Putamen (tissue), 1 donor: ENCODE results near the gene S1PR1.
"Not testable (repeated sequence)": the region's sequence is repeated elsewhere in the genome, so short reads cannot be mapped to it uniquely, and the experiment has no call there.

Source experiments
- DNase-seq: peaks from one replicate; pipeline ENCODE4 v3.0.0-alpha.2; 2016; ENCODE audit warnings: low spot score

S1PR1 gene

DNA sequence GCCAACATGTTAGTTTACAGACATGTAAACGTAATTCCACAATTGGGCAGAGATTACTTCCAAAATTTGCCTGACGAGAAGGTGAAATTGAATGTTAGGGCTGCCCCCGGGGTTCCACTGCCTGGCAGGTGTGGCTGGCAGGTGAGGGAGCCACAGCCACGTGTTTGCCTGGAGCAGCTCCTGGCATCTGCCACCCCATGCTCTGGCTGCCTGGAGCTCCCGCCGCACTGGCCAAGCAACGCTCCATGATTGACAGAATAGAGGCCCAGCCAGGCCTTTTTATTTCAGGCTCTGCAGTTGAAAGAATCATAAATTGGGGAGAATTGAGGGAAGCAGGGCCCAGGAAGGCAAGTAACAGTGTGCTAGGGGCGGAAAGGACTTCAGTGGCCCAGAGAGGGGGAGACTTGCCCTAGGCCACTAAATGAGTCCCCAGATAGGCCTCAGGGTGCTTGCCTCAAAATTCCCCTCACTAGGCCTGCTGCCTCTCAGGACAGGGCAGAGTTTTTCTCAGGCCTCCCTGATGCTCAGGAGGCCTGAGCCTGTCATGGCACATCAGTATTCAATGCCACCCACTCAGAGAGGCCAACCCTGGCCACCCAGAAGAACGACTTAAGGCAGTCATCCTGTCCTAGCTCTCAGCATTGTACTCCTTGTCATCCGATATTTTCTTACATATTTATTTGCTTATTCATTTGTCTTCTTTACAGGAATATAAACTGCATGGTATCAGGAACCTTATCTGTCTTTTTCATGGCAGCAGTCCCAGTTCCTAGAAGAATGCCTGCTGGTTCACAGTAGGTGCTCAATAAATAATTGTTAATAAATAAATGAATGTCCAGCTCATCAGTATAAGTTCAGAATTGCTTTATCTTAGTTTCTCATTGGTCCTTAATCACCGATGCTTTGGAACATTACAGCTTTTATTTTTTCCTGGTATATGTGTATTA, 16.6 kb upstream of the S1PR1 start:
- no peak for DNase-seq

DNA sequence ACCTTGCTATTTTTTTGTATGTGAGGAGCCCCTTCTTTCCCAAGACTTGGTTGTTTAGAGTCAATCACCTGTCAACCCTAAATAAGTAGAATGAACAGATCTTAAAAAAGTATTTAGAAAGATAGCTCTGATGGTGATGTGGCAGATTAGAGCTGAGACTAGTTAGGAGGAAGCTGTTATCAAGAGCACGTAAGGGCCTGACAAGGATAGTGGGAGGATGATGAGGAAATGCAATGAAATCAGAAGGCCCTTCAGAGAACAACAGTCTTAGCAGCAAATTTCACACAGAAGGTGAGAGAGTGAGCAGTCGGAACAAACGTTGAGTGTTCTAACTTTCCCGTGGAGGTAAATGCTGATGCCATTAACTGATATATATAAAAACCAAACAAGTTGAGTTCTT, 15.9 kb upstream of the S1PR1 start:
- DNase-seq, result no peak

DNA sequence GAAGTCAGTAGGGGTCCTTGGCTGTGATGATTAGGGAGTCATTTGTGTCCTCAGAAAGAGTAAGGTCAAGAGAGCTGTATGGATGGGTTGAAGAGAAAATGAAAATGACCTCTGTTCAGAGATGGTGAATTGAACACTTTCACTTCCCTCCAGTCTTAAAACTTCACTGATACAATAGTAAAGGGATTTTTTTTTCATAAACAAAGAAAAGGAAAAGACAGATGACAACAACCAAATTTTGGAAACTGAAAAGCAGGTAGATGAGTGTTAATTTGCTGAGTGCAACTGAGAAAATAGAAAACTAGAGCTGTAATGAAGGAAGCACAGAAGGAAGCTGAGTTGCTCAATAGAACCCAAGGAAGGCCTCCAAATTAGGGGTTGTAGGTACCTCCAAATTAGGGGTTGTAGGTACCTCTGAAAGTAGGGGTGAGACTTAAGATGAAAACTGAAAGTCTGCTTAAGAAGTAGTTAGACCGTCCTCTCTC, 14.8 kb upstream of the S1PR1 start:
- no peak for DNase-seq

DNA sequence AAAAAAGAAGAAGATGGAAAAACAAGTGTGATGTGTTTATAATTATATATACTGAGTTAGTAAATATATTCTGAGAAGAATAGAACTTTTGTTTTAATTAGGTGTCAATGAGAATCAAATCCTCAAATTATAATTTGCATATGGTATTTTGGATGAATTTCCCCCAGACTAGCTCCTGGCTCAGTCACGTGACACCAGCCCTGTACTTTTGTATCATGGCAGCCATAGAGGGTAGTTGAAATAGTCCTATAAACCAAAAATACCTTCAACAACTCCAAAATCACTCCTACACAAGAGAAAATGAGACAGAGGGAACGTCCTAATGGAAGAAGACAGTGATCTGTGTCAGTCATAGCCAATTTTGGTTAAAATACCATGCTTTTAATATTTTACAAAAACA, 9.0 kb upstream of the S1PR1 start:
- DNase-seq, result no peak

DNA sequence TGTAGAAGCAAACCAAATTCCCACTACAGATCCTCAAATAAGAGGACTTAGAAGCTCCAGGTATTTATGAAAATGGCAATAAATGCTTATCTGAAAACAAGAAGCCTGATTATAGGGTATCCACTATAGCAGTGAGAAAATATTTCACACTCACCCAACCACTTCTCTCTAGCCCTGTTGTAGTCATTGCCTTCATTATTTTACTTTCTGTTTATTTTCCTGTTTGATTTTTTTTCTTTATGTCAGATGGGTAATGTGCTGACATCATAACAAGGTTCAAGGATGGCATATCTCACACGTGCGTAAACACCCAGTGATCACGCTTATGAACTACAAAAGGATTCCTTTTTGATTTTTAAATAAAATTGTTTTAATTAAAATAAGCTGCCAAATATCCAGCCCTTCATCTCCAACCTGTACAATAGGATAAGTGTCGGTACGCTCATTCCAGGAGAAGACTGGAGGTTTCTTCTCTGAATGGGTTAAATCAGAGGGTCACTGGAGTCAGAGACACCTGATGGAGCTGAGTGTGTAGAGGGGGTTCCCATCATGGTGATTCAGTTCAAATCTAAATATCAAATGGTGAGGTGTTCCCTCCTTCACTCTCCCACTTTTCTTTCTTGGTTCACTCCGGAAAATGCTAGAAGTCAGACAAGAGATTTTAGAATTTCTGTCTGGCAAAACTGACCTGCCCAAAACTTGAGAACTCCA, 8.2 kb upstream of the S1PR1 start:
- DNase-seq, result no peak

DNA sequence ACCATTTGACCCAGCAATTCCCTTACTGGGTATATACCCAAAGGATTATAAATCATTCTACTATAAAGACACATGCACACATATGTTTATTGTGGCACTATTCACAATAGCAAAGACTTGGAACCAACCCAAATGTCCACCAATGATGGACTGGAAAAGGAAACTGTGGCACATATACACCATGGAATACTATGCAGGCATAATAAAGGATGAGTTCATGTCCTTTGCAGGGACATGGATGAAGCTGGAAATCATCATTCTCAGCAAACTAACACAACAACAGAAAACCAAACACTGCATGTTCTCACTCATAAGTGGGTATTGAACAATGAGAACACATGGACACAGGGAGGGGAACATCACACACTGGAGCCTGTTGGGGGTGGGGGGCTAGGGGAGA, 4.6 kb upstream of the S1PR1 start:
- not testable (repeated sequence) for DNase-seq

DNA sequence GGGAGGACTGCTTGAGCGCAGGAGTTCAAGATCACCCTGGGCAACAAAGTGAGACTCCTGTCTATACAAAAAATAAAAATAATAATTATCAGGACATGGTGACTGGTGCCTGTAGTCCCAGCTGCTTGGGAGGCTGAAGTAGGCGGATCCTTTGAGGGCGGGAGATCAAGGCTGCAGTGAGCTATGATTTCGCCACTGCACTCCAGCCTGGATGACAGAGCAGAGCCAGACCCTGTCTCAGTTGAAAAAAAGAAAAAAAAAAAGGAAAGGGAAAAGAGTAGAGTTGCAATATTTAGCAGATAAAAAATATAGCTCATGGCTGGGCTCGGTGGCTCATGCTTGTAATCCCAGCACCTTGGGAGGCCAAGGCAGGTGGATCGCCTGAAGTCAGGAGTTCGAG, 3.3 kb upstream of the S1PR1 start:
- DNase-seq, result no peak

DNA sequence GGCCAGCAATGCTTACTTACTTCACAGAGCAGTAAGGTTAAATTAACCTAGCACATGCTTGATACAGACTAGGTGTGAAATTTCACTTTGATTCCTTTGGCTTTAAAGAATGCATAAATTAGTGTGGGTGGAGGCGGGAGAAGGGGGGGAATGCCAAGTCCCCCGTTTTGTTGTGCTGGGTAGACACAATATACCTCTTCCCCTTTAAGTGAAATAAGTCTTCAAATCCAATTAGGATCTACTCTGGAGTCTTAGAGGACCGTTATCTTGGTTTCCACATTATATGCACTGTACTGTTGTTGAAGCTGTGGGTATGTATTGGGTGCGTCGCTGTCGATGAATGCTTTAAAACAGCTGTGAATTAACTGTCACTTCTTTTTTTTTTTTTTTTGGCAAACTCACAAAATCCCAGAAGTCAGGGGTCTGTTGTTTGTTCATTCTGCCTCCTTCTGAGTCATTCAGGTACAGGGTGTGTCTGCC, 1.6 kb upstream of the S1PR1 start:
- no peak for DNase-seq

DNA sequence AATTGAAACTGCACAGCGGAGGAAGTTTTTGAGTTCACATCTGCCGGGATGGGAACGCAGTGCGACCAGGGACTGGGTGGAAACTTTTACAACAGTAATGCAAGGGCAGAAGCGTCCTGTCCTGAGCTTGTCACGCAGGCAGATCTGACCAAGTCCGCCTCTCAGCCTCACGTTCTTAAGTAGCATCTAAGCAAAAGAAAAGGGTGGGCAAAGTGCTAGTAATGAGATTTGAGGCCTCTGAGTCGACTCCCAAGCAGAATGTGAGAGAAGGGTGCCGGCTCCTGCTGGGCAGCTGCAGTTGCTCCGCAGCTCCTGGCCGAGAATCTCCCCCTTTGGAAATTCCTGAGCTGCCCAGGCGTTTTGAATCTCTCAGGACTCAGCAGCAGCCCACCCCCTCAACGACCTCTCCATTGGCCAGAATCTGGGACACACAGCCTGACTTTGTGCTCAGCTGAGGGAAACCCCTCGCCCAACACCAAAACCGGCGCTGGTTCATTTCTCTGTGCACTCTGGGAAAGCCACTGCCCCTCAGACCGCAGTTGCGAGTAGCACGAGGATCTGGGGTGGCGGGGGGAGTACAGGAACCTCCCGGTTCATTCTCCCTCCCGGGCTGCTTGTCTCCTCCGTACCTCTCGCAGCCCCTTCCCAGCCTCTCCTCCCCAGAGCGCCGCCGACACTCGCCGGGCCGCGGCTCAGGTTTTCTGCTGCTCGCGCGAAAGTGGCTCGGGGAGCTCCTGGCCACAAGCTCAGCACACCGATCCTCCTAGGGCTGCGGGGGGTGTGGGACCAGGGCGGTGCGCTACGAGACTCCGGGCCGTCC, 913 bp upstream of the S1PR1 start:
- DNase-seq, result no peak

DNA sequence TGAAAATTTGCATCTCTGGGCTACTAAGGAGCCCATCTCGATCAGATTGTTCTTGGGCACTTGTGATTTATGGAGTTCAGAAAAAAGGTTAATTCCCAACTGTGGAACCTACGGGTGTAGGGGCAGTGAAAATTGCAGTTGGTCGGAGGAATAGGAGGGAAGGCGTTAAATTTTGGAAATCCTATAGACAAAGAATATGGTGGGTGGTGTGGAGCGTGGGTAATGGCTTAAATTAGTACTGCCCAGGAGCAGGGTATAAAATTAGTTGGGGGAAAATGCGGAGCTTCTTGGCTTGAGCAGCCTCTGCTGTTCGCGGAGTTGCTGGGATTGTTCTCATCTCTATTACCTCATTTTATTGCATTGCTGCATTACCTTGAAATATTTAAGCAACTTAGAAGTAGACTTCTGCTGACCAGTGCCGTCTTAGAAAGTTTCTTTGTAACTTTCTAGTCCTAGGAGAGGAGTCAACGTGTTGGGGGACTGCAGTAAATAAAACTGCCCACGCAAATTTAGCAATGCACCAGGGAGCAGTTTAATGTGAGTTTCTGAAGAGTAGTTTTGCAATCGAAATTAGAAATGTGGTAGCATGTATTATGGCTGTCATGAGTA, 514 bp downstream of the S1PR1 start:
- no peak for DNase-seq

DNA sequence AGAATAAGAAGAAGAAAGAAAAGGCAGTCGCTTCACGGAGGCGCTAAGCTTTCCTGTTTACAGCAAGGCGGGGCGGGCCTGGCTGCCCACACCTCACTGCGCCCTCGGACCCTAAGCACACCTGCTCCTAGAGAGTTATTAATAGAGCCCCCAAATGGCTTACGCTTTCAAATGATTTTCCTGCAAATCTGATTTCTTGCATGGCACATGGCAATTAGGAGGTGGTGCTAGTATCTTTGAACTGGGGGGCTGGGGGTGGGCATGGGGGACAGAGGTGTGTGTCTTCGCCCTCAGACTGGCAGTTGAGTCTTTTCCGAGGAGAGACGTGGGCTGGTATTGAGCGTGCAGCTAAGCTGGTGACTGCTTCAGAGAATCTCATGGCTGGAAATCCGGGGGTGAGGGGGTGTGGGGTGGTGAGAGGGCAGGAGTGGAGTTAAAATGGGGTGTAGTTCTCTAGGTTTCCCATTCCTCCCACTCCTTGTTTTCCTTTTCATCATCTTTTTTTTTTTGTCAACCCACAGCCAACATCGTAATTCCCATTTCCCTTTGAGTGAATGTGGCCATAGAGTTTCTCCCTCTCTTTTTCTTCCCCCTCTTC, 1.3 kb downstream of the S1PR1 start:
- DNase-seq, result no peak

DNA sequence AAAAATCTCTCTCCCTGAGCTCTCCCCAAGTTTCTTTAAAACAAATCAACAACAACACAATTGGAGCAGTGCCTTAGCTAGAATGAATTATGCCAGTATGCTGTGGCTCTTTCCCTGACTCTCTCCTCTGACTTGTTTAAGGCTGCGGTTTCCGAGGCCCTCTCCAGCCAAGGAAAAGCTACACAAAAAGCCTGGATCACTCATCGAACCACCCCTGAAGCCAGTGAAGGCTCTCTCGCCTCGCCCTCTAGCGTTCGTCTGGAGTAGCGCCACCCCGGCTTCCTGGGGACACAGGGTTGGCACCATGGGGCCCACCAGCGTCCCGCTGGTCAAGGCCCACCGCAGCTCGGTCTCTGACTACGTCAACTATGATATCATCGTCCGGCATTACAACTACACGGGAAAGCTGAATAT, 1.9 kb downstream of the S1PR1 start:
- DNase-seq, result peak; percentile 70

DNA sequence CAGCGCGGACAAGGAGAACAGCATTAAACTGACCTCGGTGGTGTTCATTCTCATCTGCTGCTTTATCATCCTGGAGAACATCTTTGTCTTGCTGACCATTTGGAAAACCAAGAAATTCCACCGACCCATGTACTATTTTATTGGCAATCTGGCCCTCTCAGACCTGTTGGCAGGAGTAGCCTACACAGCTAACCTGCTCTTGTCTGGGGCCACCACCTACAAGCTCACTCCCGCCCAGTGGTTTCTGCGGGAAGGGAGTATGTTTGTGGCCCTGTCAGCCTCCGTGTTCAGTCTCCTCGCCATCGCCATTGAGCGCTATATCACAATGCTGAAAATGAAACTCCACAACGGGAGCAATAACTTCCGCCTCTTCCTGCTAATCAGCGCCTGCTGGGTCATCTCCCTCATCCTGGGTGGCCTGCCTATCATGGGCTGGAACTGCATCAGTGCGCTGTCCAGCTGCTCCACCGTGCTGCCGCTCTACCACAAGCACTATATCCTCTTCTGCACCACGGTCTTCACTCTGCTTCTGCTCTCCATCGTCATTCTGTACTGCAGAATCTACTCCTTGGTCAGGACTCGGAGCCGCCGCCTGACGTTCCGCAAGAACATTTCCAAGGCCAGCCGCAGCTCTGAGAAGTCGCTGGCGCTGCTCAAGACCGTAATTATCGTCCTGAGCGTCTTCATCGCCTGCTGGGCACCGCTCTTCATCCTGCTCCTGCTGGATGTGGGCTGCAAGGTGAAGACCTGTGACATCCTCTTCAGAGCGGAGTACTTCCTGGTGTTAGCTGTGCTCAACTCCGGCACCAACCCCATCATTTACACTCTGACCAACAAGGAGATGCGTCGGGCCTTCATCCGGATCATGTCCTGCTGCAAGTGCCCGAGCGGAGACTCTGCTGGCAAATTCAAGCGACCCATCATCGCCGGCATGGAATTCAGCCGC, 2.5 kb downstream of the S1PR1 start:
- DNase-seq, result no peak

DNA sequence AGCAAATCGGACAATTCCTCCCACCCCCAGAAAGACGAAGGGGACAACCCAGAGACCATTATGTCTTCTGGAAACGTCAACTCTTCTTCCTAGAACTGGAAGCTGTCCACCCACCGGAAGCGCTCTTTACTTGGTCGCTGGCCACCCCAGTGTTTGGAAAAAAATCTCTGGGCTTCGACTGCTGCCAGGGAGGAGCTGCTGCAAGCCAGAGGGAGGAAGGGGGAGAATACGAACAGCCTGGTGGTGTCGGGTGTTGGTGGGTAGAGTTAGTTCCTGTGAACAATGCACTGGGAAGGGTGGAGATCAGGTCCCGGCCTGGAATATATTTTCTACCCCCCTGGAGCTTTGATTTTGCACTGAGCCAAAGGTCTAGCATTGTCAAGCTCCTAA, 3.2 kb downstream of the S1PR1 start:
- DNase-seq, result no peak

DNA sequence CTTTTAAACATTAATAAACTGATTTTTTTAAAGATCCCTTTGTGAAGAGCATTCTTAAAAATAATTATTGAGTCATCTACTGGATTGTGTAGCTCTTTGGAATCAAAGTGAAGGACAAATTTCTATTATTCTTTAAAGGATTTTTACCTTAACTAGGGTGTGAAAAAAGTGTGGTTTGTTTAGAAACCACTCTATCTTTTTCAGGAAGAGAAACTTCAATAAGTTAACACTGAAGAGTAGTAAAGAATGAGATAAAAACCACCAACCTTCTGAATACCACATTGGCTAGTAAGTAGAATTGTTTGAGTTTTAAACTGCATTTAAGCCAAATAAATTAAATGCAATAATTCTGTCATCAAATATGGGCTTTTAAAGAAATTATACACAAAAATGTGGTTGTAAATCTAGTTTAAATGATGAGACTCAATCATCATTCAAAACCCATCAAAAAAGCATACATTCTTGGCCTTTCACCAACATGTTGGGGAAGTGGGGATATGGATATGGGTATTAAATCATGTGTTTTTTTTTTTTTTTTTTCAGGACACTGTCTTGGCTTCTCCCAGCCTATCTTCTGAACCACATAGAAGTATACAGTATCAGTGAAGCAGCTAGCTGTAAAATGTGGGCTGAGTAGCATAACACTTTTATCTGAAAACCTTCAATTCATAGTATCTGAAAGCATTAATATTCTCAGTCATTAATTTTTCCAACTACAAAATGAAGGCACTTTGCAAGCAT, 4.8 kb downstream of the S1PR1 start:
- DNase-seq, result no peak

DNA sequence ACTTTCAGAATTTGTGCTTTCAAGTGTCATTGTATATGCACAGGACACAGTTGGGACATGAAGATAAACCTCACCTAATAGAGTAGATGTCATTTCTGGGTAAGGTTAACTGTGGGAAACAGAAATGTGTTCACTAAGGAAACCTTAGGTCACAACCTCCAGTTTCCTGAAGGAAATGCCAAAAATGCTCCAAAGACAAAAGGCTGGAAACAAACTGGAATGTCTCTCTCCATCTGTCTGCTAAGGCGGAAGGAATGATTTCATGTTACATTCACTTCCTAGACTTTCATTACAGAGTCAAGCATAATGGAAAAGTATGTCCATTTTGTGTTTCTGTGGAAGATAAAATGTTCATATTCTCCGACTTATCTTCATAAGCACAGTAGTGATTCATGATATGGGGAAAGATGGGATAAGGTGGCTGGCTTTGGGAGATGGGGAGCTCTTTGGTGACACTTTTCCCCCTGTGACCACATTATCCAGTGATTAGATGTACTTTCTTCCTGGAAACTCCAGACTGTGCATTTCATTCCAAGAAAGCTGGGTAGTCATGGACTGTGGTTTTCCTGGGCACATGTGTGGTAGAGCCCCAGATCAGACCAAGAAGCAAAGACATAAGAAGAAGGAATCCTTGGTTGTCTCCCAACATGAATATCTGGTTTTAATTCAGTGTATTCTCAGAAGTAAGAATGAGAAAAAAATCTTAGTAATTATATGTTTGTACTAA, 5.7 kb downstream of the S1PR1 start:
- DNase-seq, result no peak

DNA sequence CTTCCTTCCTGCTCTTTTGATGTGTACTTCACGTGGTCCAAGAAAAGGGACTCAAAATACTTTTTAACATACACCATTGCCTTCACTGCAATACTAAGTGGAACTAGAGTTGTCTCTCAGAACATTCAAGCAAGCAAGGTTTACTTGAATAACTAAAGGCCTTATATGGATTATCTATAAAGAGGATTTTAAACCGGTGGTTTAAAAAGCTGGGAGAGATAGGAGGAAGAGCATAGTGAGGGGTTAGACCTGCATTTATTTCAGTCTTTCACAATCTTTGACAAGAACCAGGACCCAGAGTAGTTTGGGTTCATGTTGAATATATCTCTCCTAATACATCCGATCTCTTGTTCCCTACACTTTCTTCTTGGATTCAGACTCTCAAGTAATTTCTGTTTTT, 6.9 kb downstream of the S1PR1 start:
- DNase-seq, result no peak

DNA sequence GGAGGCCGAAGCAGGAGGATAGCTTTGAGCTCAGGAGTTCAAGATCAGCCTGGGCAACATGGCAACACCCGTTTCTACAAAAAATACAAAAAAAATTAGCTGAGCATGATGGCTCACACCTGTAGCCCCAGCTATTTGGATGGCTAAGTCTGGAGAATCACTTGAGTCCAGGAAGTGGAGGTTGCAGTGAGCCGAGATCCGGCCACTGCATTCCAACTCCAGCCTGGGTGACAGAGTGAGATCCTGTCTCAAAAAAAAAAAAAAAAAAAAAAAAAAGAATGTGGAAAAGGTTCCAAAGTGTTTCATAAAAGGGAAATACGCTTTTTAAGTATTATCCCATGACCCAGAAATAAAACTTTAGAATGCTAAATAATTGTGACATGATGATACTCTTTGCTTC, 8.0 kb downstream of the S1PR1 start:
- no peak for DNase-seq
